Natural killer cell (primary cell): ENCODE results near the gene ERFE. TPM values are rescaled to one million over a fixed set of nuclear protein-coding genes. Genes with fewer than 3 reads are reported as not detected.

Source experiments
- ATAC-seq, 3 donors: fragments of 150-1000 bp in 2 of 3; fragments of 200-7000 bp in 1 of 3; cut with Tn5 transposase; 1 replicate in 1 of 3; 2 replicates in 2 of 3; pipeline ENCODE4 v1.10.0; 2021; ENCODE audit warnings: mild to moderate bottlenecking in 2 of 3, moderate library complexity in 2 of 3
- DNase-seq, 2 donors: peaks; one replicate each; pipeline versions ENCODE4 v3.0.0 to v3.0.0-alpha.2; 2013 to 2021; ENCODE audit warnings: mixed read lengths in 1 of 2
- H3K27ac ChIP-seq: one replicate; pipeline ENCODE4 v1.5.1; 2013; ENCODE audit warnings: mild to moderate bottlenecking, low read length
- H3K27me3 ChIP-seq: one replicate; pipeline ENCODE4 v1.6.1; 2013; ENCODE audit warnings: low read length; ENCODE audit not compliant: control insufficient read depth, insufficient read depth
- H3K36me3 ChIP-seq: one replicate; pipeline ENCODE4 v1.6.1; 2013; ENCODE audit warnings: low read length; ENCODE audit not compliant: control insufficient read depth, insufficient read depth
- H3K4me1 ChIP-seq: one replicate; pipeline ENCODE4 v1.6.1; 2013; ENCODE audit warnings: low read length; ENCODE audit not compliant: control insufficient read depth, insufficient read depth
- H3K4me3 ChIP-seq: one replicate; pipeline ENCODE4 v1.5.1; 2013; ENCODE audit warnings: low read length
- H3K9me3 ChIP-seq: one replicate; pipeline ENCODE4 v1.6.1; 2013; ENCODE audit warnings: low read length; ENCODE audit not compliant: control insufficient read depth, insufficient read depth
- H3K27ac Mint-ChIP-seq, 2 donors: one replicate each; pipeline ENCODE4 v1.8.0; 2022; ENCODE audit warnings: mild to moderate bottlenecking in 2 of 2, mixed read lengths in 2 of 2, moderate library complexity in 1 of 2
- H3K27me3 Mint-ChIP-seq, 2 donors: one replicate each; pipeline ENCODE4 v1.8.0; 2022; ENCODE audit warnings: low read depth in 2 of 2, mixed read lengths in 2 of 2
- H3K36me3 Mint-ChIP-seq: one replicate; pipeline ENCODE4 v1.8.0; 2022; ENCODE audit warnings: mixed read lengths
- H3K4me1 Mint-ChIP-seq, 2 donors: one replicate each; pipeline ENCODE4 v1.8.0; 2022; ENCODE audit warnings: mixed read lengths in 2 of 2
- H3K4me3 Mint-ChIP-seq: one replicate; pipeline ENCODE4 v1.8.0; 2022; ENCODE audit warnings: mild to moderate bottlenecking, moderate library complexity, mixed read lengths
- H3K9me3 Mint-ChIP-seq, 2 donors: one replicate each; pipeline ENCODE4 v1.8.0; 2022; ENCODE audit warnings: mixed read lengths in 2 of 2
- WGBS: methylation state at CpG from one replicate; pipeline ENCODE4 v1.1.7; 2013; ENCODE audit warnings: missing lambda C conversion rate; ENCODE audit not compliant: insufficient coverage; 5-methylcytosine and 5-hydroxymethylcytosine counted together
- intact Hi-C: fragments of 100-400 bp; cut with micrococcal nuclease; formaldehyde crosslinking; loops from one replicate; pipeline ENCODE4 v1.14.2; 2022
- total RNA-seq, 4 donors: library from RNA; stranded (reverse); fragments of 120-200 nt in 1 of 4; gene quantifications; one replicate each; pipeline versions ENCODE4 v1.2.3 to v1.2.4, GENCODE V29; 2013 to 2022
- TF ChIP-seq, protein P1 (sequence below): fragments of 200-600 bp; IDR thresholded peaks from one replicate; pipeline ENCODE4 v1.8.0; 2022; ENCODE audit warnings: antibody characterized with exemption

The ERFE gene
- total RNA-seq, 3 donors from 2014 or later (not counting 1 experiment from before 2014, with no cell fraction given), result 0.33 to 4.8 (median 4.3) TPM

GRCh38 chr2:238216651-238217184 is 57.9 kb downstream of the ERFE start:
- intact Hi-C loops, result no loop called here
- WGBS, result 92% methylated on average over 2 of the region's 2 CpGs
- no peak overlapping the region for H3K27ac ChIP-seq

More at GRCh38 chr2:238216651-238217184, 57.9 kb downstream of the ERFE start:
- H3K9me3 Mint-ChIP-seq, result no peaks in the 10 kb centered on the region
- no peaks in the 10 kb centered on the region for H3K27me3 ChIP-seq
- H3K4me1 Mint-ChIP-seq, result no peaks in the 10 kb centered on the region
- no peak overlapping the region for H3K4me3 Mint-ChIP-seq
- ATAC-seq (no peak), DNase-seq (no peak)
- H3K9me3 ChIP-seq, result no peaks in the 10 kb centered on the region
- no peaks in the 10 kb centered on the region for H3K36me3 Mint-ChIP-seq
- H3K4me1 ChIP-seq, result no peaks in the 10 kb centered on the region
- H3K27me3 Mint-ChIP-seq, result peaks cover 12 to 16% of the 10 kb centered on the region in 2 donors
- H3K36me3 ChIP-seq, result no peaks in the 10 kb centered on the region
- TF ChIP-seq, protein P1, sequence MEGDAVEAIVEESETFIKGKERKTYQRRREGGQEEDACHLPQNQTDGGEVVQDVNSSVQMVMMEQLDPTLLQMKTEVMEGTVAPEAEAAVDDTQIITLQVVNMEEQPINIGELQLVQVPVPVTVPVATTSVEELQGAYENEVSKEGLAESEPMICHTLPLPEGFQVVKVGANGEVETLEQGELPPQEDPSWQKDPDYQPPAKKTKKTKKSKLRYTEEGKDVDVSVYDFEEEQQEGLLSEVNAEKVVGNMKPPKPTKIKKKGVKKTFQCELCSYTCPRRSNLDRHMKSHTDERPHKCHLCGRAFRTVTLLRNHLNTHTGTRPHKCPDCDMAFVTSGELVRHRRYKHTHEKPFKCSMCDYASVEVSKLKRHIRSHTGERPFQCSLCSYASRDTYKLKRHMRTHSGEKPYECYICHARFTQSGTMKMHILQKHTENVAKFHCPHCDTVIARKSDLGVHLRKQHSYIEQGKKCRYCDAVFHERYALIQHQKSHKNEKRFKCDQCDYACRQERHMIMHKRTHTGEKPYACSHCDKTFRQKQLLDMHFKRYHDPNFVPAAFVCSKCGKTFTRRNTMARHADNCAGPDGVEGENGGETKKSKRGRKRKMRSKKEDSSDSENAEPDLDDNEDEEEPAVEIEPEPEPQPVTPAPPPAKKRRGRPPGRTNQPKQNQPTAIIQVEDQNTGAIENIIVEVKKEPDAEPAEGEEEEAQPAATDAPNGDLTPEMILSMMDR, result no peak
- no peak overlapping the region for H3K4me3 ChIP-seq
- H3K27ac Mint-ChIP-seq, result no peak overlapping the region

Other genes with a start within 250 kb of the ERFE start
- 100 to 1,000 TPM in 1 of 3 donors, 10 to 100 TPM in 2; 82.4 to 135 (median 96.1) TPM for gene UBE2F, start 192.0 kb upstream of the ERFE start, total RNA-seq
- gene SCLY, start 98.0 kb upstream of the ERFE start, total RNA-seq, result 10 to 100 TPM; 16.3 to 24.6 (median 20.1) TPM
- gene ESPNL, start 58.6 kb upstream of the ERFE start, total RNA-seq, result not detected
- not detected for gene KLHL30, start 20.3 kb upstream of the ERFE start, total RNA-seq
- 100 to 1,000 TPM; 146 to 200 (median 183) TPM for gene ILKAP, start 44.7 kb downstream of the ERFE start, total RNA-seq
- gene HES6, start 81.1 kb downstream of the ERFE start, total RNA-seq, result 10 to 100 TPM; 11.3 to 15.4 (median 13.5) TPM
- 10 to 100 TPM; 26.3 to 32.9 (median 32.6) TPM for gene PER2, start 129.6 kb downstream of the ERFE start, total RNA-seq
- gene TRAF3IP1, start 161.5 kb downstream of the ERFE start, total RNA-seq, result 10 to 100 TPM in 2 of 3 donors, 1 to 10 TPM in 1; 9.7 to 11.9 (median 11.3) TPM